Endothelial cell of umbilical vein (primary cell): ENCODE data around the gene SMIM31. TPM values are rescaled to one million over a fixed set of nuclear protein-coding genes. Genes with fewer than 3 reads are reported as not detected.

Experiments used
- BruUV-seq: library from RNA; stranded (reverse); fragments of 400-500 nt; replicated peaks from 2 replicates; lab custom pipeline; 2021; lab: Mats Ljungman, UMichigan
- CTCF ChIA-PET: fragments of 300-600, 350-600 bp; sonication (Branson Sonifier 250); formaldehyde crosslinking; loops from one replicate; lab custom pipeline; 2021; ENCODE audit warnings: antibody characterized with exemption, inconsistent platforms; lab: Charles Lee
- POLR2A ChIA-PET: fragments of 300-600, 350-600 bp; sonication (Branson Sonifier 250); formaldehyde crosslinking; loops from one replicate; lab custom pipeline; 2021; ENCODE audit warnings: antibody characterized with exemption, inconsistent platforms; lab: Charles Lee
- DNase-seq: peaks from one replicate; pipeline ENCODE4 v3.0.0-alpha.2; 2011; ENCODE audit warnings: low read depth, low spot score
- FAIRE-seq: peaks from 2 replicates; lab custom pipeline; 2011; peaks lifted over from hg19 to GRCh38; lab: Jason Lieb, UNC
- H2AFZ ChIP-seq: 2 replicates; pipeline ENCODE4 v1.6.0; 2012; ENCODE audit warnings: low read depth, low read length, control low read depth, inconsistent platforms
- H3K27ac ChIP-seq: 2 replicates; pipeline ENCODE4 v1.5.1; 2011; ENCODE audit warnings: low read depth, mild to moderate bottlenecking, control low read depth, low read length, moderate library complexity; ENCODE audit not compliant: insufficient read depth
- H3K27me3 ChIP-seq, 2 experiments: 2 replicates each; pipeline versions ENCODE4 v1.6.0 to v1.6.1; 2011; ENCODE audit warnings: low read length in 2 of 2, mixed read lengths in 1 of 2; ENCODE audit not compliant: control insufficient read depth in 2 of 2, insufficient read depth in 2 of 2
- H3K36me3 ChIP-seq, 2 experiments: 2 replicates in 1 of 2; 3 replicates in 1 of 2; pipeline ENCODE4 v1.5.1; 2011; ENCODE audit warnings: low read length in 2 of 2, mild to moderate bottlenecking in 1 of 2, moderate library complexity in 1 of 2; ENCODE audit not compliant: control insufficient read depth in 2 of 2, insufficient read depth in 2 of 2; ENCODE audit errors: extremely low read depth in 1 of 2
- H3K4me1 ChIP-seq: 3 replicates; pipeline ENCODE4 v1.5.1; 2011; ENCODE audit warnings: mild to moderate bottlenecking, low read length; ENCODE audit not compliant: control insufficient read depth, insufficient read depth; ENCODE audit errors: extremely low read depth
- H3K4me2 ChIP-seq: 2 replicates; pipeline ENCODE4 v1.6.1; 2011; ENCODE audit warnings: low read length, control low read depth, mixed read lengths; ENCODE audit not compliant: insufficient read depth
- H3K4me3 ChIP-seq, 3 experiments: fragments of 200-600 bp in 1 of 3; sonication (generic), shearing (Covaris generic) in 1 of 3; replicated peaks in 1 of 3; 2 replicates each; pipeline ENCODE4 v1.5.1; 2011 to 2016; ENCODE audit warnings: control low read depth in 3 of 3, low read length in 3 of 3, mild to moderate bottlenecking in 2 of 3, inconsistent platforms in 1 of 3, low read depth in 1 of 3, moderate library complexity in 1 of 3; ENCODE audit not compliant: insufficient read depth in 1 of 3
- H3K79me2 ChIP-seq: 2 replicates; pipeline ENCODE4 v1.6.0; 2012; ENCODE audit warnings: low read length, inconsistent platforms; ENCODE audit not compliant: control insufficient read depth, insufficient read depth
- H3K9ac ChIP-seq: replicated peaks from 2 replicates; pipeline ENCODE3; 2011; ENCODE audit warnings: low read length, control low read depth; ENCODE audit not compliant: insufficient read depth; ENCODE audit errors: extremely low read depth
- H3K9me1 ChIP-seq: replicated peaks from 3 replicates; pipeline ENCODE4 v1.6.0; 2011; ENCODE audit warnings: mild to moderate bottlenecking, low read length; ENCODE audit not compliant: control insufficient read depth, insufficient read depth; ENCODE audit errors: extremely low read depth
- H3K9me3 ChIP-seq: replicated peaks from 2 replicates; pipeline ENCODE4 v1.5.1; 2012; ENCODE audit warnings: low read length, inconsistent platforms; ENCODE audit not compliant: control insufficient read depth, insufficient read depth
- H4K20me1 ChIP-seq: replicated peaks from 2 replicates; pipeline ENCODE3; 2011; ENCODE audit warnings: mild to moderate bottlenecking, low read length; ENCODE audit not compliant: control insufficient read depth, insufficient read depth; ENCODE audit errors: extremely low read depth
- CTCF ChIP-seq, 2 donors: IDR thresholded peaks; 1 replicate in 1 of 2; 2 replicates in 1 of 2; pipeline ENCODE4 v1.5.1; 2011; ENCODE audit warnings: low read length in 2 of 2, mild to moderate bottlenecking in 2 of 2, moderate library complexity in 2 of 2, control low read depth in 1 of 2, inconsistent platforms in 1 of 2, low read depth in 1 of 2; ENCODE audit not compliant: insufficient read depth in 1 of 2; ENCODE audit errors: extremely low read depth in 1 of 2
- EZH2 ChIP-seq: IDR thresholded peaks from 2 replicates; pipeline ENCODE4 v1.6.1; 2012; ENCODE audit warnings: borderline replicate concordance, low read depth, mild to moderate bottlenecking, moderate library complexity, low read length, inconsistent platforms; ENCODE audit not compliant: severe bottlenecking
- FOS ChIP-seq: IDR thresholded peaks from 2 replicates; pipeline ENCODE4 v1.6.1; 2011; ENCODE audit warnings: mild to moderate bottlenecking, low read length, moderate library complexity, borderline replicate concordance; ENCODE audit not compliant: insufficient read depth
- GATA2 ChIP-seq: IDR thresholded peaks from 2 replicates; pipeline ENCODE4 v1.7.0; 2011; ENCODE audit warnings: low read depth, mild to moderate bottlenecking, moderate library complexity, mixed read lengths, low read length; ENCODE audit not compliant: insufficient read length, insufficient read depth
- MAX ChIP-seq: IDR thresholded peaks from 2 replicates; pipeline ENCODE4 v1.6.1; 2011; ENCODE audit not compliant: insufficient read depth, insufficient read length
- MYC ChIP-seq: IDR thresholded peaks from one replicate; pipeline ENCODE4 v1.6.1; 2011; ENCODE audit warnings: mild to moderate bottlenecking, low read depth, low read length
- POLR2A ChIP-seq: IDR thresholded peaks from 2 replicates; pipeline ENCODE4 v1.6.1; 2012; ENCODE audit warnings: low read depth, mild to moderate bottlenecking, control low read depth, low read length
- POLR2AphosphoS5 ChIP-seq: IDR thresholded peaks from 2 replicates; pipeline ENCODE4 v1.6.1; 2012; ENCODE audit warnings: low read depth, mild to moderate bottlenecking, control low read depth, low read length, moderate library complexity; ENCODE audit not compliant: insufficient read depth
- dilution Hi-C: fragments of 300-500 bp; cut with MboI; formaldehyde crosslinking; loops from one replicate; pipeline ENCODE4 v1.15.0; 2019; ENCODE audit warnings: low sequenced_read_pairs; ENCODE audit not compliant: extremely low pct_ligation_motif_present
- intact Hi-C: fragments of 100-400 bp; cut with micrococcal nuclease; formaldehyde crosslinking; loops from one replicate; pipeline ENCODE4 v1.10.0; 2022
- polyA plus RNA-seq, 4 experiments: library from polyadenylated mRNA; depleted of rRNA in 3 of 4; stranded (reverse) in 3 of 4; unstranded in 1 of 4; fragments of >200 nt; gene quantifications; 2 replicates each; pipeline versions ENCODE4 v1.2.1 to v1.2.3, GENCODE V29; 2011 to 2012; ENCODE audit warnings: missing spikeins in 1 of 4
- total RNA-seq: library from RNA; stranded (reverse); gene quantifications from 2 replicates; pipeline ENCODE4 v1.2.3, GENCODE V29; 2021

SMIM31 gene
- total and polyA plus RNA-seq, 2 donors (not counting 3 experiments of a cell fraction or from before 2014, with no cell fraction given) = not detected

- POLR2A ChIA-PET = no interaction called here
- H3K4me2 ChIP-seq = no peak overlapping the region
- H4K20me1 ChIP-seq = no peaks in the 10 kb centered on the region
- no peaks in the 10 kb centered on the region for H3K4me1 ChIP-seq
- H3K4me3 ChIP-seq = no peak overlapping the region
- FAIRE-seq = no peak
- no peak overlapping the region for H2AFZ ChIP-seq
- no peak for TF ChIP-seq POLR2A
- TF ChIP-seq POLR2AphosphoS5 = no peak
- no peak for TF ChIP-seq GATA2
- TF ChIP-seq CTCF (IDR thresholded peaks at IDR 0.05; ENCODE audit: extremely low read depth in 1 of 2, insufficient read depth in 1 of 2, low read depth in 1 of 2, low read length in 2 of 2) = no peak
- no peak for TF ChIP-seq MAX
- dilution Hi-C loops = no loop called here
- H3K9me1 ChIP-seq = no peaks in the 10 kb centered on the region
- H3K9ac ChIP-seq = no peak overlapping the region
- no peak overlapping the region for H3K27ac ChIP-seq
- no TSS peak for BruUV-seq
- CTCF ChIA-PET = interaction anchor here (0.7 kb wide), 1 partner anchor 41 kb away, joined by 3 read pairs; no protein-coding TSS in a partner anchor
- H3K9me3 ChIP-seq = no peaks in the 10 kb centered on the region
- no peaks in the 10 kb centered on the region for H3K36me3 ChIP-seq
- no peaks in the 10 kb centered on the region for H3K27me3 ChIP-seq
- intact Hi-C loops = no loop called here
- DNase-seq = no peak
- no peaks in the 10 kb centered on the region for H3K79me2 ChIP-seq
Observed at GRCh38 chr4:164772076-164772475, 18.1 kb downstream of the SMIM31 start.

GRCh38 chr4:164779080-164779479 lies 25.1 kb downstream of the SMIM31 start:
- dilution Hi-C loops (no loop called here), intact Hi-C loops (loop anchor here (1.0 kb wide), 2 partner anchors 318 to 686 kb away; no protein-coding TSS in a partner anchor)
- Histone ChIP-seq H3K36me3 (no peaks in the 10 kb centered on the region), H3K79me2 (no peaks in the 10 kb centered on the region), H3K27ac (no peak overlapping the region), H4K20me1 (no peaks in the 10 kb centered on the region), H3K9ac (no peak overlapping the region), H3K9me1 (no peaks in the 10 kb centered on the region), H3K4me1 (no peaks in the 10 kb centered on the region), H3K4me3 (no peak overlapping the region), H2AFZ (no peak overlapping the region), H3K4me2 (no peak overlapping the region), H3K27me3 (no peaks in the 10 kb centered on the region), H3K9me3 (no peaks in the 10 kb centered on the region)
- DNase-seq (no peak), FAIRE-seq (no peak)
- no peak for TF ChIP-seq FOS
- TF ChIP-seq GATA2 = no peak
- TF ChIP-seq CTCF (IDR thresholded peaks at IDR 0.05; ENCODE audit: extremely low read depth in 1 of 2, insufficient read depth in 1 of 2, low read depth in 1 of 2, low read length in 2 of 2) = no peak
- no peak for TF ChIP-seq MYC
- TF ChIP-seq EZH2 = no peak
- TF ChIP-seq POLR2AphosphoS5 = no peak
- BruUV-seq = no TSS peak
- ChIA-PET CTCF (interaction anchor here (2.3 to 4.8 kb wide), 2 partner anchors 11 to 318 kb away, joined by 17 to 20 read pairs; no protein-coding TSS in a partner anchor), POLR2A (no interaction called here)
